ENCODE data around the gene HBEGF.

The HBEGF gene

DNA sequence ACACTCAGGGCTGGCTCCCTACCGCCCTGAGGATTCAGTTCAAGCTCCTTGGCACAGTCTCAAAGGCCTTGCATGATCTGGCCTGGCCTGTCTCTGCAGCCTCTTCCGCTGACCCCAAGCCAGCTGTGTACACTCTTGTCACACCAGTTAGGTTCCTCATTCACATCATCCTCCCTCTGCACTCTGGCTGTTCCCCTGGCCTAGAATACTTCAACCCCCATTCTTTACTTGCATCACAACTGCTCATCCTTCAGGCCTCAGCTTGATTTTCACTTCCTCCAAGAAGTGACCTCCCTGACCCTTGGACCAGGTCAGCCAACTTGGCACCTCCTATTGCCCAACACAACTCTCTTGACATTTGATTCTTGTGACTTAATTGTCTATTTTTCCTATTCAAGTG lies 24.6 kb downstream of the HBEGF start:
- DNase-seq = no peak
- H3K4me3 ChIP-seq (ENCODE audit: low read depth, low read length) = no peak overlapping the region
- H3K9me3 ChIP-seq = no peaks in the 10 kb centered on the region
- no peaks in the 10 kb centered on the region for H3K4me1 ChIP-seq
- TF ChIP-seq, protein P1, sequence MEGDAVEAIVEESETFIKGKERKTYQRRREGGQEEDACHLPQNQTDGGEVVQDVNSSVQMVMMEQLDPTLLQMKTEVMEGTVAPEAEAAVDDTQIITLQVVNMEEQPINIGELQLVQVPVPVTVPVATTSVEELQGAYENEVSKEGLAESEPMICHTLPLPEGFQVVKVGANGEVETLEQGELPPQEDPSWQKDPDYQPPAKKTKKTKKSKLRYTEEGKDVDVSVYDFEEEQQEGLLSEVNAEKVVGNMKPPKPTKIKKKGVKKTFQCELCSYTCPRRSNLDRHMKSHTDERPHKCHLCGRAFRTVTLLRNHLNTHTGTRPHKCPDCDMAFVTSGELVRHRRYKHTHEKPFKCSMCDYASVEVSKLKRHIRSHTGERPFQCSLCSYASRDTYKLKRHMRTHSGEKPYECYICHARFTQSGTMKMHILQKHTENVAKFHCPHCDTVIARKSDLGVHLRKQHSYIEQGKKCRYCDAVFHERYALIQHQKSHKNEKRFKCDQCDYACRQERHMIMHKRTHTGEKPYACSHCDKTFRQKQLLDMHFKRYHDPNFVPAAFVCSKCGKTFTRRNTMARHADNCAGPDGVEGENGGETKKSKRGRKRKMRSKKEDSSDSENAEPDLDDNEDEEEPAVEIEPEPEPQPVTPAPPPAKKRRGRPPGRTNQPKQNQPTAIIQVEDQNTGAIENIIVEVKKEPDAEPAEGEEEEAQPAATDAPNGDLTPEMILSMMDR (IDR thresholded peaks at IDR 0.05; ENCODE audit: low read depth, low read length) = no peak
- no peaks in the 10 kb centered on the region for H3K36me3 ChIP-seq
- no peaks in the 10 kb centered on the region for H3K27me3 ChIP-seq

DNA sequence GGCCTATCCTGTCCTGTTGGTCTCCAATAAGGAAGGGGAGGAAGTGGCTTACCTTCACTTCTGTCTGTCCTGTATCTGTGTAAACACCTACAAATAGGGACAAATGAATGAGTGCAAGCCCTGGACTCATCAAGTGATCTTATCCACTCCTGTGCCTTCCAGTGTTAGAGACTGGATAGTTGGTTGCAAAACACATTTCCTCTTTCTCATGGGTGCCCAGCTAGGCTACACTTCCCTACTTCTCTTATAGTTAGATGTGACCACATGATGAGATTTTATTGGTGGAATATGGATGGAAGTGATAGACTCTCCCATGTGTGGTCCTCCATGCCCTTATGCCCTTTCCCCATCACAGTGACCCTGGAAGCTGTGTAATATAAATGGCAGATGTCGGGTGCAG lies 26.6 kb downstream of the HBEGF start:
- Histone ChIP-seq H3K9me3 (no peaks in the 10 kb centered on the region), H3K36me3 (no peaks in the 10 kb centered on the region), H3K27me3 (no peaks in the 10 kb centered on the region), H3K4me1 (no peaks in the 10 kb centered on the region), H3K4me3 (ENCODE audit: low read depth, low read length) (no peak overlapping the region)
- TF ChIP-seq, protein P1 (IDR thresholded peaks at IDR 0.05; ENCODE audit: low read depth, low read length) = no peak
- DNase-seq = no peak

DNA sequence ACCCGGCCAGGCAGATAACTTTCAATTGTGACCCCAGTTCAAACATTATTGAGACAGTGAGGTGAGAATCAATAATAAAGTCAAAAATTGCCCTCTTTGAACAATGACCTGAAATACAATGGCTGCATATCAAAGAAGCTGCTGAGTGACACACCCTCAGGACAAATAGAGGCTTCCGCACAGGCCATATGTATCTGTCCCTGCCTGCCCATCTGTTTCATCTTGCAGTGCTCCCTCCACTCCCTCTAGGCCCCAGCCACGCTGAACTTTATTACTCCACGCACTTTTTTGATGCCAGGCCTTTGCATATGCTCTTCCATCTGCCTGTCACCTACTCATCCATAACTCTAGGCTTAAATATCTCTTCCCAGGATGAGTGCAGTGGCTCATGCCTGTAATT lies 27.6 kb downstream of the HBEGF start:
- H3K4me1 ChIP-seq = no peaks in the 10 kb centered on the region
- TF ChIP-seq, protein P1 (IDR thresholded peaks at IDR 0.05; ENCODE audit: low read depth, low read length) = no peak
- no peaks in the 10 kb centered on the region for H3K27me3 ChIP-seq
- H3K36me3 ChIP-seq = no peaks in the 10 kb centered on the region
- no peak for DNase-seq
- no peaks in the 10 kb centered on the region for H3K9me3 ChIP-seq
- H3K4me3 ChIP-seq (ENCODE audit: low read depth, low read length) = no peak overlapping the region

DNA sequence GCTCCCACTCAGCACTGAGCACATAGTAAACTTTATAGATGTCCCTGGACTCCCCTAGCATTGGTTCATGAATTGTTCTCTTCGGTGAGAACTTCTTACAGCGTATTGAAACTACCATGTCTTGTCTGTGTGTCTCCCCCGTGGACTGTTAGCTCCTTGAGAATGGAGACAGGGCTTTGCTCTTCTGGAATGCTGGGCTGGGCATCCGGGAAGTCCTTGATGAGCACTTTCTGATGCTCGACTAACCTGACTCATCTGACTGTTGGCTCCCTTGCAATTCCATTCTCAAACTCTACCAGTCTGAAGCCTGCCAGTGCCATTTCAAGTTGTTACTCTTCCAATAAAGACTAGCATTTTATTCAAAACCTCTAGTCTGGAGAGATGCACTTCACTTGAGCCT lies 28.5 kb downstream of the HBEGF start:
- no peak for DNase-seq
- Histone ChIP-seq H3K9me3 (no peaks in the 10 kb centered on the region), H3K27me3 (no peaks in the 10 kb centered on the region), H3K4me3 (ENCODE audit: low read depth, low read length) (no peak overlapping the region), H3K36me3 (no peaks in the 10 kb centered on the region), H3K4me1 (no peaks in the 10 kb centered on the region)
- TF ChIP-seq, protein P1 (IDR thresholded peaks at IDR 0.05; ENCODE audit: low read depth, low read length) = no peak

DNA sequence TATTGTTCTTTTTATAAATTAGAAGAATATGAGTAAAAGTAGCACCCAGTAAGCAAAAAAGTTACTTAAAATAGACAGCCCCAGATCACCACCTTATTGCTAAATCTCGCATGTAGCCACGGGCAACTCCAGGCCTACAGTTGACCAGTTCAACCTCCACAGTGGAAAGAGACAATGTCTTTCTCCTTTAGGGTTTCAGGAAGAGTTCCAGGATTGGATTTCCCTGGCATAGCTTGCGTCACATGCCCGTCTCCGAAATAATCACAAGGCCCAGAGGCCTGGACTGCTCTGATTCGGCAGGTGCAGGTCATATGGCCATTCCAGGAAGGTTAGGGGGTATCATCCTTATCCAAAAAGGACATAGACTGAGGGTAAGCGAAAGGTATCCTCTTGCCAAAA lies 33.6 kb downstream of the HBEGF start:
- no peaks in the 10 kb centered on the region for H3K36me3 ChIP-seq
- no peaks in the 10 kb centered on the region for H3K4me1 ChIP-seq
- no peaks in the 10 kb centered on the region for H3K27me3 ChIP-seq
- TF ChIP-seq, protein P1 (IDR thresholded peaks at IDR 0.05; ENCODE audit: low read depth, low read length) = no peak
- no peak overlapping the region for H3K4me3 ChIP-seq (ENCODE audit: low read depth, low read length)
- H3K9me3 ChIP-seq = no peaks in the 10 kb centered on the region
- no peak for DNase-seq

DNA sequence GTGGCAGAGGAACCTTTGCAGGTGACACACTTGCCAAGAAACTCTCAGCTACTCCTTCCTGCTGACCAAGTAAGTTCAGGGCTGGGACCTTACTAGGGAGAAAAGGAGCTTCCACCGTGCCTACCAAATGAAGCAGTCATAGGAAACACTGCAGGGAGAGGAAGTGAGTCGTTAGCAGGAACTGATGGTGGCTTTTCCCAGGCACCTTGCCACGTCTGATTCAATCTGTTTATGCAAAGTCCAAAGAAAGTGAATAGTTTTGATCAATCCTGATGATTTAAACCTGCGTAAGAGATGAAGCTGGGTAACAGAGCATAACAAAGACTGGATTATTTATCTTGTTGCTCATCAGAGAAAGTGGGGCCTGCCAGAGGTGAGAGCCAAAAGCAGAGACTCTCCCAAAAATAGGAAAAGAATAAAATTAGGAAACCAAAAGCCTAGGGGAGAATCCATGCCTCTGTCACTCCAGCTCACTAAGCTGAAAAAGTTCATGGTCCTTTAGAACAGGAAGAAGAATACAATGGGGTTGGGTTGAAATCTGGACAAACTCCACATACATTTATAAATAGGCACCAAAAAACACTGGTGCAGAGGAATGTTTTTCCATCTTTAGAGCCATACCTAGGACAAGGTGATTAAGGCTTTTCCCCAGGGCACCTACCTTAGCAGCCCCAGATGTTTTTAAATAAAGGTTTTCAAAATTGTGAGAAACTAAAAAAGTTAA lies 34.2 kb downstream of the HBEGF start:
- Histone ChIP-seq H3K4me3 (ENCODE audit: low read depth, low read length) (no peak overlapping the region), H3K36me3 (no peaks in the 10 kb centered on the region), H3K9me3 (no peaks in the 10 kb centered on the region), H3K27me3 (no peaks in the 10 kb centered on the region), H3K4me1 (no peaks in the 10 kb centered on the region)
- TF ChIP-seq, protein P1 (IDR thresholded peaks at IDR 0.05; ENCODE audit: low read depth, low read length) = no peak
- DNase-seq = no peak
